Liver (tissue), 9 donors: ENCODE measurements around the gene BIRC6. TPM values are rescaled to one million over a fixed set of nuclear protein-coding genes. Genes with fewer than 3 reads are reported as not detected.

ENCODE experiments used
- DNase-seq: peaks from one replicate; pipeline ENCODE4 v3.0.0-alpha.2; 2017; ENCODE audit warnings: low spot score
- H3K27ac ChIP-seq, 2 donors: one replicate each; pipeline ENCODE4 v1.7.0; 2013; ENCODE audit warnings: inconsistent platforms in 2 of 2, low read length in 2 of 2, control low read depth in 1 of 2, low read depth in 1 of 2, mild to moderate bottlenecking in 1 of 2
- H3K27me3 ChIP-seq, 4 donors: one replicate each; pipeline versions ENCODE4 v1.6.1 to v1.7.0; 2013; ENCODE audit warnings: low read length in 3 of 4, inconsistent platforms in 1 of 4, mild to moderate bottlenecking in 1 of 4, moderate library complexity in 1 of 4; ENCODE audit not compliant: control insufficient read depth in 4 of 4, insufficient read depth in 4 of 4
- H3K36me3 ChIP-seq, 4 donors: one replicate each; pipeline versions ENCODE4 v1.6.1 to v1.7.0; 2013; ENCODE audit warnings: low read length in 3 of 4, mild to moderate bottlenecking in 3 of 4, low read depth in 1 of 4, moderate library complexity in 1 of 4; ENCODE audit not compliant: control insufficient read depth in 4 of 4, insufficient read depth in 3 of 4
- H3K4me1 ChIP-seq, 4 donors: one replicate each; pipeline versions ENCODE4 v1.6.1 to v1.7.0; 2013; ENCODE audit warnings: low read length in 3 of 4, mild to moderate bottlenecking in 3 of 4, moderate library complexity in 1 of 4; ENCODE audit not compliant: control insufficient read depth in 4 of 4, insufficient read depth in 4 of 4
- H3K4me3 ChIP-seq, 3 donors: one replicate each; pipeline versions ENCODE4 v1.6.1 to v1.7.0; 2013; ENCODE audit warnings: low read length in 3 of 3, control low read depth in 1 of 3, low read depth in 1 of 3, mild to moderate bottlenecking in 1 of 3
- H3K9ac ChIP-seq, 2 donors: one replicate each; pipeline ENCODE4 v1.7.0; 2013; ENCODE audit warnings: low read length in 2 of 2, mild to moderate bottlenecking in 2 of 2, moderate library complexity in 2 of 2, control low read depth in 1 of 2, low read depth in 1 of 2
- H3K9me3 ChIP-seq, 4 donors: one replicate each; pipeline versions ENCODE4 v1.6.1 to v1.7.0; 2013; ENCODE audit warnings: low read length in 3 of 4; ENCODE audit not compliant: control insufficient read depth in 4 of 4
- EGR1 ChIP-seq, 2 donors: IDR thresholded peaks; 2 replicates each; pipeline ENCODE4 v1.6.1; 2016 to 2018; ENCODE audit warnings: antibody characterized with exemption in 2 of 2, low read depth in 2 of 2
- FOXA1 ChIP-seq: IDR thresholded peaks from 2 replicates; pipeline ENCODE4 v1.6.1; 2016; ENCODE audit warnings: antibody characterized with exemption
- FOXA2 ChIP-seq: IDR thresholded peaks from 2 replicates; pipeline ENCODE4 v1.6.1; 2016; ENCODE audit warnings: antibody characterized with exemption
- GABPA ChIP-seq, 2 donors: IDR thresholded peaks in 1 of 2; conservative IDR thresholded peaks in 1 of 2; 2 replicates each; pipeline ENCODE4 v1.6.1; 2016; ENCODE audit warnings: antibody characterized with exemption in 2 of 2, mild to moderate bottlenecking in 1 of 2, moderate library complexity in 1 of 2
- HNF4A ChIP-seq, 2 donors: conservative IDR thresholded peaks; 2 replicates each; pipeline ENCODE4 v1.6.1; 2016; ENCODE audit warnings: antibody characterized with exemption in 2 of 2, mild to moderate bottlenecking in 2 of 2
- HNF4G ChIP-seq: IDR thresholded peaks from 2 replicates; pipeline ENCODE4 v1.6.1; 2016; ENCODE audit warnings: antibody characterized with exemption
- JUND ChIP-seq, 2 donors: IDR thresholded peaks; 2 replicates each; pipeline ENCODE4 v1.6.1; 2016; ENCODE audit warnings: antibody characterized with exemption in 2 of 2
- RAD21 ChIP-seq, 2 donors: IDR thresholded peaks; 2 replicates each; pipeline ENCODE4 v1.6.1; 2016; ENCODE audit warnings: antibody characterized with exemption in 2 of 2, mild to moderate bottlenecking in 2 of 2
- RXRA ChIP-seq, 2 donors: IDR thresholded peaks; 2 replicates each; pipeline ENCODE4 v1.6.1; 2017 to 2018; ENCODE audit warnings: antibody characterized with exemption in 2 of 2, mild to moderate bottlenecking in 1 of 2
- SP1 ChIP-seq: IDR thresholded peaks from 2 replicates; pipeline ENCODE4 v1.6.1; 2018; ENCODE audit warnings: antibody characterized with exemption, mild to moderate bottlenecking
- TAF1 ChIP-seq: conservative IDR thresholded peaks from 2 replicates; pipeline ENCODE4 v1.6.1; 2016; ENCODE audit warnings: antibody characterized with exemption, mild to moderate bottlenecking
- YY1 ChIP-seq: IDR thresholded peaks from 2 replicates; pipeline ENCODE4 v1.6.1; 2016; ENCODE audit warnings: antibody characterized with exemption, mild to moderate bottlenecking
- WGBS: extraction: QIAGEN DNeasy Blood & Tissue Kit; methylation state at CpG from one replicate; pipeline ENCODE4 v1.1.7; 2013; 5-methylcytosine and 5-hydroxymethylcytosine counted together
- polyA plus RNA-seq, 2 donors: library from polyadenylated mRNA; stranded (reverse) in 1 of 2; unstranded in 1 of 2; fragments of 200-250 nt in 1 of 2; fragments of >200 nt in 1 of 2; fragmentation: Nextera tagmentation in 1 of 2; extraction: Ambion mirVana in 1 of 2; gene quantifications; one replicate each; pipeline versions ENCODE4 v1.2.1 to v1.2.3, GENCODE V29; 2013 to 2015
- total RNA-seq, 2 donors: library from RNA; depleted of rRNA; stranded (reverse); fragments of >200 nt; gene quantifications; one replicate each; pipeline ENCODE4 v1.2.3, GENCODE V29; 2014
- TF ChIP-seq, protein P1 (sequence below): IDR thresholded peaks from 2 replicates; pipeline ENCODE4 v1.6.1; 2016; ENCODE audit warnings: antibody characterized with exemption
- TF ChIP-seq, protein P2 (sequence below): IDR thresholded peaks from 2 replicates; pipeline ENCODE4 v1.6.1; 2016; ENCODE audit warnings: antibody characterized with exemption, mild to moderate bottlenecking
- TF ChIP-seq, protein P3 (sequence below): fragments of 150-350 bp; IDR thresholded peaks from 2 replicates; pipeline ENCODE4 v1.5.1; 2017; ENCODE audit warnings: improper control_type of control experiment, low read depth, low read length; ENCODE audit not compliant: missing input control
- TF ChIP-seq, protein P4 (sequence below): IDR thresholded peaks from 2 replicates; pipeline ENCODE4 v1.6.1; 2016; ENCODE audit warnings: antibody characterized with exemption
- donor health status: healthy.
- donor health status: healthy.
- donor health status: healthy.
- donor health status: healthy.
- donor health status: healthy.

The BIRC6 gene
- total and polyA plus RNA-seq, 4 donors = 11.1 to 171 (median 45.2) TPM

DNA sequence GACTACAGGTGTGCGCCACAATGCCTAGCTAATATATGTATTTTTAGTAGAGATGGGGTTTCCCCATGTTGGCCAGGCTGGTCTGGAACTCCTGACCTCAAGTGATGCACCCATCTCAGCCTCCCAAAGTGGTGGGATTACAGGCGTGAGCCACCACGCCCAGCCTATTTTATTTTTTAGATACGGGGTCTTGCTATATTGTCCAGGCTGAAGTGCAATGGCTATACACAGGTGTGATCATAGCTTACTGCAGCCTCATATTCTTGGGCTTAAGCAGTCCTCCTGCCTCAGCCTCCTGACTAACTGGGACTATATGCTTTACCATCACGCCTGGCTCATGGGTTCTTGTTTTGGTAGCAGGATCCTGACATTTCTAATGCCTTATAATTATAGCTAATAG lies 42.4 kb downstream of the BIRC6 start:
- WGBS = 99% methylated on average over 5 of the region's 5 CpGs
- no peak overlapping the region for H3K4me3 ChIP-seq
- H3K9ac ChIP-seq = no peak overlapping the region
- H3K9me3 ChIP-seq = no peaks in the 10 kb centered on the region
- no peak for DNase-seq
- no peak overlapping the region for H3K27ac ChIP-seq
- H3K27me3 ChIP-seq = no peaks in the 10 kb centered on the region
- TF ChIP-seq YY1 (no peak), FOXA1 (no peak), EGR1 (IDR thresholded peaks at IDR 0.05; ENCODE audit: low read depth in 2 of 2) (no peak), GABPA (IDR thresholded peaks at IDR 0.05 in 1 of 2, conservative IDR thresholded peaks at IDR 0.05 in 1 of 2) (no peak), TAF1 (no peak), RAD21 (IDR thresholded peaks at IDR 0.05) (no peak)
- TF ChIP-seq, protein P1, sequence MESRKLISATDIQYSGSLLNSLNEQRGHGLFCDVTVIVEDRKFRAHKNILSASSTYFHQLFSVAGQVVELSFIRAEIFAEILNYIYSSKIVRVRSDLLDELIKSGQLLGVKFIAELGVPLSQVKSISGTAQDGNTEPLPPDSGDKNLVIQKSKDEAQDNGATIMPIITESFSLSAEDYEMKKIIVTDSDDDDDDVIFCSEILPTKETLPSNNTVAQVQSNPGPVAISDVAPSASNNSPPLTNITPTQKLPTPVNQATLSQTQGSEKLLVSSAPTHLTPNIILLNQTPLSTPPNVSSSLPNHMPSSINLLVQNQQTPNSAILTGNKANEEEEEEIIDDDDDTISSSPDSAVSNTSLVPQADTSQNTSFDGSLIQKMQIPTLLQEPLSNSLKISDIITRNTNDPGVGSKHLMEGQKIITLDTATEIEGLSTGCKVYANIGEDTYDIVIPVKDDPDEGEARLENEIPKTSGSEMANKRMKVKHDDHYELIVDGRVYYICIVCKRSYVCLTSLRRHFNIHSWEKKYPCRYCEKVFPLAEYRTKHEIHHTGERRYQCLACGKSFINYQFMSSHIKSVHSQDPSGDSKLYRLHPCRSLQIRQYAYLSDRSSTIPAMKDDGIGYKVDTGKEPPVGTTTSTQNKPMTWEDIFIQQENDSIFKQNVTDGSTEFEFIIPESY = no peak
- TF ChIP-seq, protein P2, sequence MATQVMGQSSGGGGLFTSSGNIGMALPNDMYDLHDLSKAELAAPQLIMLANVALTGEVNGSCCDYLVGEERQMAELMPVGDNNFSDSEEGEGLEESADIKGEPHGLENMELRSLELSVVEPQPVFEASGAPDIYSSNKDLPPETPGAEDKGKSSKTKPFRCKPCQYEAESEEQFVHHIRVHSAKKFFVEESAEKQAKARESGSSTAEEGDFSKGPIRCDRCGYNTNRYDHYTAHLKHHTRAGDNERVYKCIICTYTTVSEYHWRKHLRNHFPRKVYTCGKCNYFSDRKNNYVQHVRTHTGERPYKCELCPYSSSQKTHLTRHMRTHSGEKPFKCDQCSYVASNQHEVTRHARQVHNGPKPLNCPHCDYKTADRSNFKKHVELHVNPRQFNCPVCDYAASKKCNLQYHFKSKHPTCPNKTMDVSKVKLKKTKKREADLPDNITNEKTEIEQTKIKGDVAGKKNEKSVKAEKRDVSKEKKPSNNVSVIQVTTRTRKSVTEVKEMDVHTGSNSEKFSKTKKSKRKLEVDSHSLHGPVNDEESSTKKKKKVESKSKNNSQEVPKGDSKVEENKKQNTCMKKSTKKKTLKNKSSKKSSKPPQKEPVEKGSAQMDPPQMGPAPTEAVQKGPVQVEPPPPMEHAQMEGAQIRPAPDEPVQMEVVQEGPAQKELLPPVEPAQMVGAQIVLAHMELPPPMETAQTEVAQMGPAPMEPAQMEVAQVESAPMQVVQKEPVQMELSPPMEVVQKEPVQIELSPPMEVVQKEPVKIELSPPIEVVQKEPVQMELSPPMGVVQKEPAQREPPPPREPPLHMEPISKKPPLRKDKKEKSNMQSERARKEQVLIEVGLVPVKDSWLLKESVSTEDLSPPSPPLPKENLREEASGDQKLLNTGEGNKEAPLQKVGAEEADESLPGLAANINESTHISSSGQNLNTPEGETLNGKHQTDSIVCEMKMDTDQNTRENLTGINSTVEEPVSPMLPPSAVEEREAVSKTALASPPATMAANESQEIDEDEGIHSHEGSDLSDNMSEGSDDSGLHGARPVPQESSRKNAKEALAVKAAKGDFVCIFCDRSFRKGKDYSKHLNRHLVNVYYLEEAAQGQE = no peak
- peaks cover 0 to 3% (median 1%) of the 10 kb centered on the region in 4 donors for H3K4me1 ChIP-seq
- peaks cover 4 to 35% (median 26%) of the 10 kb centered on the region in 4 donors for H3K36me3 ChIP-seq

DNA sequence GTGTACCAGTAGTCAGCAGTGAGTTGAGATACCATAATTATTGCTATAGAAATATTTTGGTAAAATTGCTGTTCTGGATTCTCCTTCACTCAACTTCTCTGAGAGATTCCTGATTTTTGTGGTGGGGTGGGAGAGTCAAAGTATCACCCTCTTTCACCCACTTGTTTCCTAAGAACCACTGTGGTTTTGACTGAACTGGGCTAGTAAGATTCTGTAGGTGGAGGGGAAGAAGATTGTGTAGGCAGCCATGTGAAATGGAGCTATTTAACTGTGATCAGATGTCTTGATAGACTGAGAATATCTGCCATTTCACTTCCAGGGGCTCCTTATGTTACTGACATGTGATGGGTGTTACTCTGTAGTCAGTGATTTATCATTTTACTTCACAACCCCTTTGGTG lies 45.3 kb downstream of the BIRC6 start:
- Histone ChIP-seq H3K9ac (no peak overlapping the region), H3K27ac (no peak overlapping the region), H3K9me3 (no peaks in the 10 kb centered on the region), H3K4me3 (no peak overlapping the region), H3K4me1 (peaks cover 0 to 3% (median 1%) of the 10 kb centered on the region in 4 donors), H3K36me3 (peaks cover 0 to 27% (median 18%) of the 10 kb centered on the region in 4 donors), H3K27me3 (no peaks in the 10 kb centered on the region)
- DNase-seq = no peak
- TF ChIP-seq FOXA1 = no peak
- no peak for TF ChIP-seq RXRA (IDR thresholded peaks at IDR 0.05)
- no peak for TF ChIP-seq HNF4A (conservative IDR thresholded peaks at IDR 0.05)
- no peak for TF ChIP-seq RAD21 (IDR thresholded peaks at IDR 0.05)
- TF ChIP-seq, protein P3, sequence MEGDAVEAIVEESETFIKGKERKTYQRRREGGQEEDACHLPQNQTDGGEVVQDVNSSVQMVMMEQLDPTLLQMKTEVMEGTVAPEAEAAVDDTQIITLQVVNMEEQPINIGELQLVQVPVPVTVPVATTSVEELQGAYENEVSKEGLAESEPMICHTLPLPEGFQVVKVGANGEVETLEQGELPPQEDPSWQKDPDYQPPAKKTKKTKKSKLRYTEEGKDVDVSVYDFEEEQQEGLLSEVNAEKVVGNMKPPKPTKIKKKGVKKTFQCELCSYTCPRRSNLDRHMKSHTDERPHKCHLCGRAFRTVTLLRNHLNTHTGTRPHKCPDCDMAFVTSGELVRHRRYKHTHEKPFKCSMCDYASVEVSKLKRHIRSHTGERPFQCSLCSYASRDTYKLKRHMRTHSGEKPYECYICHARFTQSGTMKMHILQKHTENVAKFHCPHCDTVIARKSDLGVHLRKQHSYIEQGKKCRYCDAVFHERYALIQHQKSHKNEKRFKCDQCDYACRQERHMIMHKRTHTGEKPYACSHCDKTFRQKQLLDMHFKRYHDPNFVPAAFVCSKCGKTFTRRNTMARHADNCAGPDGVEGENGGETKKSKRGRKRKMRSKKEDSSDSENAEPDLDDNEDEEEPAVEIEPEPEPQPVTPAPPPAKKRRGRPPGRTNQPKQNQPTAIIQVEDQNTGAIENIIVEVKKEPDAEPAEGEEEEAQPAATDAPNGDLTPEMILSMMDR = no peak
- TF ChIP-seq, protein P1 = no peak
- TF ChIP-seq, protein P4, sequence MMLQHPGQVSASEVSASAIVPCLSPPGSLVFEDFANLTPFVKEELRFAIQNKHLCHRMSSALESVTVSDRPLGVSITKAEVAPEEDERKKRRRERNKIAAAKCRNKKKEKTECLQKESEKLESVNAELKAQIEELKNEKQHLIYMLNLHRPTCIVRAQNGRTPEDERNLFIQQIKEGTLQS = no peak
- no peak for TF ChIP-seq SP1
- no peak for TF ChIP-seq JUND (IDR thresholded peaks at IDR 0.05)
- TF ChIP-seq TAF1 = no peak
- no peak for TF ChIP-seq EGR1 (IDR thresholded peaks at IDR 0.05; ENCODE audit: low read depth in 2 of 2)
- TF ChIP-seq HNF4G = no peak
- no peak for TF ChIP-seq FOXA2
